Progenitor cell of endocrine pancreas (in vitro differentiated cells): Measurements from ENCODE around the gene NDUFA7. TPM values are rescaled to one million over a fixed set of nuclear protein-coding genes. Genes with fewer than 3 reads are reported as not detected.

ENCODE experiments used
- DNase-seq: peaks from one replicate; pipeline ENCODE4 v3.0.0; 2021; ENCODE audit warnings: low spot score; ENCODE audit not compliant: unreplicated experiment
- H3K27ac Mint-ChIP-seq: 2 replicates; pipeline ENCODE4 v1.8.0; 2021; ENCODE audit warnings: mild to moderate bottlenecking, moderate library complexity, mixed read lengths
- H3K27me3 Mint-ChIP-seq: 2 replicates; pipeline ENCODE4 v1.8.0; 2021; ENCODE audit warnings: mixed read lengths
- H3K36me3 Mint-ChIP-seq: 2 replicates; pipeline ENCODE4 v1.8.0; 2022; ENCODE audit warnings: mixed read lengths; ENCODE audit not compliant: insufficient read depth
- H3K4me1 Mint-ChIP-seq: 2 replicates; pipeline ENCODE4 v1.8.0; 2021; ENCODE audit warnings: low read depth, mixed read lengths
- H3K4me3 Mint-ChIP-seq: 2 replicates; pipeline ENCODE4 v1.8.0; 2021; ENCODE audit warnings: low read depth, mild to moderate bottlenecking, moderate library complexity, mixed read lengths
- H3K9me3 Mint-ChIP-seq: 2 replicates; pipeline ENCODE4 v1.8.0; 2021; ENCODE audit warnings: low read depth, mixed read lengths
- CTCF ChIP-seq: fragments of 200-600 bp; sonication (generic); IDR thresholded peaks from one replicate; pipeline ENCODE4 v1.5.0; 2021; ENCODE audit warnings: antibody characterized with exemption, mild to moderate bottlenecking; ENCODE audit not compliant: unreplicated experiment
- total RNA-seq: library from RNA; stranded (reverse); gene quantifications from 2 replicates; pipeline ENCODE4 v1.2.1, GENCODE V29; 2021

Gene NDUFA7
- total RNA-seq, 1 donor from 2014 or later: 55.3 TPM

- no peak overlapping the region for H3K4me3 Mint-ChIP-seq
- H3K27me3 Mint-ChIP-seq: peaks cover 63% of the 10 kb centered on the region
- H3K36me3 Mint-ChIP-seq: no peaks in the 10 kb centered on the region
- no peak overlapping the region for H3K27ac Mint-ChIP-seq
- TF ChIP-seq CTCF: no peak
- H3K4me1 Mint-ChIP-seq: no peaks in the 10 kb centered on the region
- H3K9me3 Mint-ChIP-seq: no peaks in the 10 kb centered on the region
- no peak for DNase-seq
Measured at GRCh38 chr19:8337728-8338127, 16.6 kb upstream of the NDUFA7 start.

- Mint-ChIP-seq H3K4me3 (no peak overlapping the region), H3K36me3 (no peaks in the 10 kb centered on the region), H3K4me1 (no peaks in the 10 kb centered on the region), H3K27me3 (peaks cover 61% of the 10 kb centered on the region), H3K27ac (no peak overlapping the region), H3K9me3 (no peaks in the 10 kb centered on the region)
- DNase-seq: no peak
- no peak for TF ChIP-seq CTCF
Measured at GRCh38 chr19:8336660-8337059, 15.5 kb upstream of the NDUFA7 start.

- Mint-ChIP-seq H3K27me3 (peaks cover 64% of the 10 kb centered on the region), H3K4me3 (peak overlapping the region; percentile 42), H3K9me3 (no peaks in the 10 kb centered on the region), H3K27ac (no peak overlapping the region), H3K36me3 (no peaks in the 10 kb centered on the region), H3K4me1 (no peaks in the 10 kb centered on the region)
- TF ChIP-seq CTCF: no peak
- no peak for DNase-seq
Measured at GRCh38 chr19:8336072-8336569, 14.9 kb upstream of the NDUFA7 start.

DNA sequence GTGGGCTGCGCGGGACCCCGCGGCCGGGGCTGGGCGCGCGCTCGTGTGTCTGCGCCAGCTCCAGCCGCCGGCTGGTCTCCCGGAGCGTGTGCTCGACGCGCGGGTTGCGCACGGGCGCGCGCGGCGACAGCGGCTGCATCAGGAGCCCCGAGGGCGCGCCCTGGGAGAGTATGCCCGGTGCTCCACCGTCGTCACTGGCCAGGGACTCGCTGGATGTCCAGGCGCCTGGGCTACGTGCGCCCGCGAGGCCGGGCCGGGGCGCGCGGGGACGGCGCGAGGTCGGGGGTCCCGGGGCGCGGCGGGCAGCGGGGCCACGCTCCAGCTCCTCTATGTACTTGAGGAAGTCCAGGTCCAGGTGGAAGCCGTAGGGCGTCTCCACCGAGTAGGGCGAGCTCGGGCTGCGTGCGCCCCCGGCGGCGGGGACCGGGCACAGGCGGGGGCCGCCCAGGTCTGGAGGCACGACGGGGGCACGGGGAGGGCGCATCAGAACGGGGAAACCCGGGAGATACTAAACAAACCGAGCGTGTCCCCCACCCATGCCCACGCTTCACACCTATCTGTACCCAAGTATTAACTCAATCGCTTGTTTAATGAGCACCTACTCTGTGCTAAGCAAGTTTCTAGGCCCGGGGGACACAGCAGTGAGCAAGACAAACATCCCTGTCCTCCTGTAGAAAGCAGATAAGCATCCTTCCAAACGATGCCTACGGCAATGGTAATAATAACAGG lies 14.3 kb upstream of the NDUFA7 start:
- Mint-ChIP-seq H3K27ac (no peak overlapping the region), H3K27me3 (peaks cover 62% of the 10 kb centered on the region), H3K36me3 (no peaks in the 10 kb centered on the region), H3K4me3 (peak overlapping the region; percentile 42), H3K9me3 (no peaks in the 10 kb centered on the region), H3K4me1 (no peaks in the 10 kb centered on the region)
- DNase-seq: no peak
- peak; percentile 47 for TF ChIP-seq CTCF

DNA sequence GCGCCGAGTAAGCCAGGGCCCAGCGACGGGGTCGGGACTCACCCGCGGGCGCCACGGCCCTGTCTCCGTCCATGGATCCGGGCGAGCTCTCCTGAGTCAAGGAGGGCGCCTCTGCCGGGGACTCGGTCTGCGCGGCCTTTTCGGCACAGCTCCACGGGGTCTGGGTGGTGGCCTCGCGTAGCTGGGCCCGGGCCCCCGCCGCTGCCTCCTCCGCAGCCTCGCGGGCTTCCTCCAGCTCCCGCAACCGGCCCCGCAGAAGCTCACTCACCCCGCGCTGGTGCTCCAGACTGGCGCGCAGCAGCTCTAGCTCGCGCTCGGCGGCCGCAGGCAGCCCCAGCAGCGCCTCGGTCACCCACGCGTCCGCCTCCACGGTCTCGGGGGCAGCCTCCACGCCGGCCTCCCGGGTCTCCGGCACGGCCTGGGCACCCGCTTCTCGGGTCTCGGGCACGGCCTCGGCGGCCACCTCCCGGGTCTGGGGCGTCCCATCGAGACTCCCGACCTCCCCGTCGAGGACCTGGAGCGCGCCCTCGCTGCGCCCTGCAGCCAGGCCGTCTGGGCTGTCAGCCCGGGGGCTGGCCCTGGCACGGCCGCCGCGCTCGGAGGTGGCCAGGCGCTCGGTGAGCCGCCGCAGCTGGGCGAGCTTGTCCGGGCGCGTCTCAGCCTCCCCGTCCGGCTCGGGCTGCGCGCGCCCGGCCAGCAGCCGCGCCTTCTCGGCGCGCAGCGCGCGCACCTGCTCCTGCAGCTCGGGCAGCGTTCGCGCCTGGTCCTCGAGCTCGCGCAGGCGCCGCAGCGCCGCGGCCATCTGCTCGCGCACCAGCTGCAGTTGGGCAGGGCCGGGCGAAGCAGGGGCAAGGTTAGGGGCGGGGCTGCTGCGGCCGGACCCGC lies 13.5 kb upstream of the NDUFA7 start:
- no peak for TF ChIP-seq CTCF
- DNase-seq: peak; percentile 53
- H3K4me1 Mint-ChIP-seq: no peaks in the 10 kb centered on the region
- H3K27me3 Mint-ChIP-seq: peaks cover 60% of the 10 kb centered on the region
- H3K36me3 Mint-ChIP-seq: no peaks in the 10 kb centered on the region
- H3K9me3 Mint-ChIP-seq: no peaks in the 10 kb centered on the region
- H3K4me3 Mint-ChIP-seq: no peak overlapping the region
- no peak overlapping the region for H3K27ac Mint-ChIP-seq
